Right lobe of liver (tissue), 4 donors: ENCODE data around the gene GABPA.

Source experiments
- CTCF ChIP-seq, 4 donors: fragments of 200-600 bp in 3 of 4; fragments of 450-650 bp in 1 of 4; IDR thresholded peaks; one replicate each; pipeline versions ENCODE4 v1.5.1 to v1.8.0; 2016 to 2022; ENCODE audit warnings: antibody characterized with exemption in 4 of 4, mild to moderate bottlenecking in 2 of 4
- POLR2A ChIP-seq: fragments of 450-650 bp; IDR thresholded peaks from one replicate; pipeline ENCODE4 v1.6.1; 2017; ENCODE audit warnings: antibody characterized with exemption, mild to moderate bottlenecking
- donor health status: DM: no; HTN: no; CAD: no.
- donor health status: DM: no; HTN: no; CAD: no.
- donor health status: DM: no; HTN: yes; CAD: no.

- no peak for TF ChIP-seq CTCF (IDR thresholded peaks at IDR 0.05)
- TF ChIP-seq POLR2A: no peak
Observed at GRCh38 chr21:25689226-25689625, 45.5 kb upstream of the GABPA start.
